Measurements from ENCODE around the gene AFG3L2. TPM values are rescaled to one million over a fixed set of nuclear protein-coding genes. Genes with fewer than 3 reads are reported as not detected.

AFG3L2 gene
- total RNA-seq, 6 experiments from 2014 or later: 30.2 to 47.7 (median 36.3) TPM

- Histone ChIP-seq H3K9me3 (no peaks in the 10 kb centered on the region), H3K27ac (no peak overlapping the region), H3K27me3 (no peaks in the 10 kb centered on the region), H3K4me3 (no peak overlapping the region), H3K4me1 (no peaks in the 10 kb centered on the region), H3K36me3 (peaks cover 0 to 42% (median 2%) of the 10 kb centered on the region in 4 donors)
- DNase-seq: no peak
- ATAC-seq: peak in 3 of 4 donors; percentile 47 to 90 (median 59)
- TF ChIP-seq CTCF (IDR thresholded peaks at IDR 0.05): no peak
- 60% methylated on average over 4 of the region's 6 CpGs for WGBS (ENCODE audit: insufficient coverage, low coverage, low lambda C conversion rate, missing lambda C conversion rate)
- intact Hi-C loops (cut with DNase I): no loop called here
Measured at GRCh38 chr18:12336887-12337286, 40.1 kb downstream of the AFG3L2 start.

GRCh38 chr18:12336171-12336613, 40.8 kb downstream of the AFG3L2 start:
- Histone ChIP-seq H3K36me3 (peaks cover 0 to 36% (median 2%) of the 10 kb centered on the region in 4 donors), H3K27me3 (no peaks in the 10 kb centered on the region), H3K4me1 (no peaks in the 10 kb centered on the region), H3K4me3 (no peak overlapping the region), H3K27ac (no peak overlapping the region), H3K9me3 (no peaks in the 10 kb centered on the region)
- intact Hi-C loops (cut with DNase I): no loop called here
- peak in 1 of 4 donors; percentile 22 for ATAC-seq
- no peak for DNase-seq
- TF ChIP-seq POLR2A (IDR thresholded peaks at IDR 0.05) (no peak), CTCF (IDR thresholded peaks at IDR 0.05) (no peak)
- WGBS (ENCODE audit: insufficient coverage, low coverage, low lambda C conversion rate, missing lambda C conversion rate): 81% methylated on average over 2 of the region's 2 CpGs

GRCh38 chr18:12335503-12335902, 41.5 kb downstream of the AFG3L2 start:
- Histone ChIP-seq H3K9me3 (no peaks in the 10 kb centered on the region), H3K36me3 (peaks cover 0 to 36% (median 2%) of the 10 kb centered on the region in 4 donors), H3K27ac (no peak overlapping the region), H3K27me3 (no peaks in the 10 kb centered on the region), H3K4me3 (no peak overlapping the region), H3K4me1 (no peaks in the 10 kb centered on the region)
- DNase-seq: no peak
- intact Hi-C loops (cut with DNase I): no loop called here
- no peak for ATAC-seq
- TF ChIP-seq CTCF (IDR thresholded peaks at IDR 0.05) (no peak), POLR2A (IDR thresholded peaks at IDR 0.05) (no peak)
- WGBS (ENCODE audit: insufficient coverage, low coverage, low lambda C conversion rate, missing lambda C conversion rate): 78% methylated on average over 5 of the region's 7 CpGs

- Histone ChIP-seq H3K4me1 (no peaks in the 10 kb centered on the region), H3K4me3 (no peak overlapping the region), H3K27ac (no peak overlapping the region), H3K9me3 (no peaks in the 10 kb centered on the region), H3K27me3 (no peaks in the 10 kb centered on the region), H3K36me3 (peaks cover 0 to 39% (median 2%) of the 10 kb centered on the region in 4 donors)
- DNase-seq (no peak), ATAC-seq (no peak)
- WGBS (ENCODE audit: insufficient coverage, low coverage, low lambda C conversion rate, missing lambda C conversion rate): 92% methylated on average over 2 of the region's 2 CpGs
- intact Hi-C loops (cut with DNase I): no loop called here
- TF ChIP-seq POLR2A (IDR thresholded peaks at IDR 0.05) (no peak), CTCF (IDR thresholded peaks at IDR 0.05) (no peak)
Measured at GRCh38 chr18:12334863-12335262, 42.2 kb downstream of the AFG3L2 start.

GRCh38 chr18:12334366-12334808, 42.6 kb downstream of the AFG3L2 start:
- Histone ChIP-seq H3K27me3 (no peaks in the 10 kb centered on the region), H3K4me3 (no peak overlapping the region), H3K27ac (no peak overlapping the region), H3K4me1 (no peaks in the 10 kb centered on the region), H3K9me3 (no peaks in the 10 kb centered on the region), H3K36me3 (peaks cover 0 to 44% (median 3%) of the 10 kb centered on the region in 4 donors)
- ATAC-seq: no peak
- intact Hi-C loops (cut with DNase I): no loop called here
- WGBS (ENCODE audit: insufficient coverage, low coverage, low lambda C conversion rate, missing lambda C conversion rate): 69% methylated on average over 2 of the region's 2 CpGs
- DNase-seq: no peak
- TF ChIP-seq CTCF (IDR thresholded peaks at IDR 0.05) (no peak), POLR2A (IDR thresholded peaks at IDR 0.05) (no peak)

All from right lobe of liver (tissue), 6 donors.